Upper lobe of left lung (tissue), 4 donors: ENCODE data around the gene SHROOM2.

ENCODE experiments used
- CTCF ChIP-seq, 6 experiments: fragments of 450-650 bp in 4 of 6; fragments of 200-600 bp in 2 of 6; sonication (generic) in 2 of 6; IDR thresholded peaks; one replicate each; pipeline ENCODE4 v1.5.1; 2016 to 2019; ENCODE audit warnings: antibody characterized with exemption in 6 of 6
- EP300 ChIP-seq, 4 donors: sonication (generic); formaldehyde crosslinking; IDR thresholded peaks; one replicate each; pipeline ENCODE4 v1.5.1; 2017; ENCODE audit warnings: antibody characterized with exemption in 4 of 4, control low read depth in 2 of 4

- TF ChIP-seq EP300 (IDR thresholded peaks at IDR 0.05) (no peak), CTCF (IDR thresholded peaks at IDR 0.05) (no peak)
Observed at GRCh38 chrX:9832811-9833210, 46.6 kb downstream of the SHROOM2 start.
